Measurements from ENCODE around the gene MAP4K1.

MAP4K1 gene

GRCh38 chr19:38549061-38549460, 68.7 kb downstream of the MAP4K1 start:
- no peak overlapping the region for H3K9ac ChIP-seq (ENCODE audit: low read depth in 1 of 2, low read length in 2 of 2)
- H3K27me3 ChIP-seq (ENCODE audit: control insufficient read depth in 2 of 2, insufficient read depth in 2 of 2, low read length in 2 of 2): peaks cover 0 to 4% of the 10 kb centered on the region in 2 donors
- H3K36me3 ChIP-seq (ENCODE audit: control insufficient read depth in 2 of 2, insufficient read depth in 2 of 2, low read length in 2 of 2): no peaks in the 10 kb centered on the region
- no peaks in the 10 kb centered on the region for H3K9me3 ChIP-seq (ENCODE audit: control insufficient read depth in 2 of 2, low read length in 2 of 2)
- H3K4me1 ChIP-seq (ENCODE audit: control insufficient read depth in 2 of 2, insufficient read depth in 2 of 2, low read length in 2 of 2): peaks cover 2 to 6% of the 10 kb centered on the region in 2 donors
- no peak overlapping the region for H3K27ac ChIP-seq (ENCODE audit: low read depth in 2 of 2, low read length in 2 of 2)
- H3K4me3 ChIP-seq (ENCODE audit: low read length in 2 of 2): no peak overlapping the region

GRCh38 chr19:38547421-38547820, 70.3 kb downstream of the MAP4K1 start:
- Histone ChIP-seq H3K4me1 (ENCODE audit: control insufficient read depth in 2 of 2, insufficient read depth in 2 of 2, low read length in 2 of 2) (peaks cover 2 to 8% of the 10 kb centered on the region in 2 donors), H3K9me3 (ENCODE audit: control insufficient read depth in 2 of 2, low read length in 2 of 2) (no peaks in the 10 kb centered on the region), H3K4me3 (ENCODE audit: low read length in 2 of 2) (no peak overlapping the region), H3K36me3 (ENCODE audit: control insufficient read depth in 2 of 2, insufficient read depth in 2 of 2, low read length in 2 of 2) (no peaks in the 10 kb centered on the region), H3K27ac (ENCODE audit: low read depth in 2 of 2, low read length in 2 of 2) (no peak overlapping the region), H3K27me3 (ENCODE audit: control insufficient read depth in 2 of 2, insufficient read depth in 2 of 2, low read length in 2 of 2) (peaks cover 0 to 4% of the 10 kb centered on the region in 2 donors), H3K9ac (ENCODE audit: low read depth in 1 of 2, low read length in 2 of 2) (no peak overlapping the region)

DNA sequence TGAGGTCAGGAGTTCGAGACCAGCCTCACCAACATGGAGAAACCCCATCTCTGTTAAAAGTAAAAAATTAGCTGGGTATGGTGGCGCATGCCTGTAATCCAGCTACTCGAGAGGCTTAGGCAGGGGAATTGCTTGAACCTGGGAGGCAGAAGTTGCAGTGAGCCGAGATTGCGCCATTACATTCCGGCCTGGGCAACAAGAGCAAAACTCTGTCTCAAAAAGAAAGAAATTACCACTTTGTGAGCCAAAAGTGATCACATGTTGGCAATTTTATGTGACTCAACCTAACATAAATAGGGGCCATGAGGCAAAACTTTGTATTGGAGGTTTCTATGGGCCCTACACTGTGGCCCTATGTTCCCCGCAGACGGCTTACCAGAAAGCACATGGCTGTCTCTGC, 72.2 kb downstream of the MAP4K1 start:
- no peaks in the 10 kb centered on the region for H3K27me3 ChIP-seq (ENCODE audit: control insufficient read depth in 2 of 2, insufficient read depth in 2 of 2, low read length in 2 of 2)
- no peaks in the 10 kb centered on the region for H3K36me3 ChIP-seq (ENCODE audit: control insufficient read depth in 2 of 2, insufficient read depth in 2 of 2, low read length in 2 of 2)
- H3K4me3 ChIP-seq (ENCODE audit: low read length in 2 of 2): no peak overlapping the region
- no peak overlapping the region for H3K27ac ChIP-seq (ENCODE audit: low read depth in 2 of 2, low read length in 2 of 2)
- H3K9me3 ChIP-seq (ENCODE audit: control insufficient read depth in 2 of 2, low read length in 2 of 2): no peaks in the 10 kb centered on the region
- H3K4me1 ChIP-seq (ENCODE audit: control insufficient read depth in 2 of 2, insufficient read depth in 2 of 2, low read length in 2 of 2): peaks cover 2 to 8% of the 10 kb centered on the region in 2 donors
- H3K9ac ChIP-seq (ENCODE audit: low read depth in 1 of 2, low read length in 2 of 2): no peak overlapping the region

DNA sequence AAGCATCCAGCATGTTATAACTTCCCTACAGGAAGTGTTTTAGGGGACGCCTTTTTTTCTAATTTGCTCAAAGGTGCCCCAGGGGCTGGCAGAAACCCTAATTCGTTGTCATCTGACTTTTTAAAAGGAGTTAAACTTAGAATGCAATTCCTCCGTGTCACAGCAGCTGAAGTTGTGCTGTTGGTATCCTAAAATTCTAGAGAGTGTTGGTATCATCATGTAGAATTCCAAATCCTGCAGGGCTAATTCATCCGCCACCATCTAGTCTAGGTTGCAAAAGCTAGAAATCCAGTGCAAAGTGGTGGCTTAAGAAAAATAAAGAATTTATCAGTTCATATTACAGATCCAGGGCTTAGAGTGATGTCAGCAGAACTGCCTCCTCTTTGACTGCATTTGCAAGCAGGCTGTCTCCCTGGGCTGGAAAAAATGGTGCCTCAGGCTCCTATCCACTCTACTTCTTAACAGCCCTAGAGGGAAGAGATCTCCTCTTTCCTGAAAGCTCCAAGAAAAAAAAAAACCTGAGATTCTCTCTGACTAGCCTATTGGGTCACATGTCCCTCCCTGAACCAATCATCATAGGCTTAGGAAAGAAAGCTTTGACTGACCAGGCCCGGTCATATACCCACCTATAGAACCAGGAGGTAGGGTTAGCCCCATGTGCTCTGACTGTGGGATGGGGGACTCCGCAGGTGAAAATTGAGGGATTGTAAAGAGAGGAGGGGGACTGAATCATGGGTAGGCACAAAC, 73.0 kb downstream of the MAP4K1 start:
- Histone ChIP-seq H3K27ac (ENCODE audit: low read depth in 2 of 2, low read length in 2 of 2) (no peak overlapping the region), H3K9ac (ENCODE audit: low read depth in 1 of 2, low read length in 2 of 2) (no peak overlapping the region), H3K4me1 (ENCODE audit: control insufficient read depth in 2 of 2, insufficient read depth in 2 of 2, low read length in 2 of 2) (peaks cover 2 to 8% of the 10 kb centered on the region in 2 donors), H3K27me3 (ENCODE audit: control insufficient read depth in 2 of 2, insufficient read depth in 2 of 2, low read length in 2 of 2) (no peaks in the 10 kb centered on the region), H3K4me3 (ENCODE audit: low read length in 2 of 2) (peak overlapping the region in 1 of 2 donors; percentile 58), H3K36me3 (ENCODE audit: control insufficient read depth in 2 of 2, insufficient read depth in 2 of 2, low read length in 2 of 2) (no peaks in the 10 kb centered on the region), H3K9me3 (ENCODE audit: control insufficient read depth in 2 of 2, low read length in 2 of 2) (no peaks in the 10 kb centered on the region)

DNA sequence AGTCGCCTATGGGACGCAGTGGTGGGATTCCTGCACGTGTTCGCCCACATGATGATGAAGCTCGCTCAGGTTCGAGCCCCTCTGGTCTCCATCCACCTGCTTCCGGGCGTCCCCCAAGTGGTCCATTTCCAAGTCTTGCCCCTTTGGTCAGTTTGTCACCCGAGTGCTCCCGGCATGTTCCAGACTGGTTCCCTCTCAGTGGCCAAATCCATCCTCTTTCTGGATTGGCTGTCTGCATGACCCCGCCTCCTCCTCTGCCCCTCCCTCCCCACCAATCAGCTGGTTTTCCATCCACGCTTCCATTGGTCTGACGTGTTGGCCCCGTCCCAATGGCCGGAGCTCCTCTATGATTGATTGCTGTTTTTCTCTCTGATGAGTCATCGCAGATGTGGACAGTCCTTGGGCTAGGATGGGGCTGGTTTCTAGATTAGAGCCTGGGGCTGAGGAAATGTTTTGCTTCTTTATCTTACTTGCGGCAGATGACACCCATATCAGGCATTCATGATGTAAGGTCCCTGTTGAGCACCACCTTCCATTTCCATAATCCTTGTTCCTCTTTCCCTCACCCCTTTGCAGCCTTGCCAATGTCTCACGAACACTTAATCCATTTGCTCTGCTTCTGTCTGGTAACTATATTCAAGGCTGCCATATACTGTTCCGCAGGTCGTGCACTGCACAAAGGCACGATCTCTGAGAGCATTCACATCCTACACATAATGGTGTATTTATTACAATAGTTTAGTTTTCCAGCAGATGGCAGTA, 73.8 kb downstream of the MAP4K1 start:
- Histone ChIP-seq H3K4me1 (ENCODE audit: control insufficient read depth in 2 of 2, insufficient read depth in 2 of 2, low read length in 2 of 2) (peaks cover 2 to 8% of the 10 kb centered on the region in 2 donors), H3K4me3 (ENCODE audit: low read length in 2 of 2) (peak overlapping the region in 1 of 2 donors; percentile 58), H3K36me3 (ENCODE audit: control insufficient read depth in 2 of 2, insufficient read depth in 2 of 2, low read length in 2 of 2) (no peaks in the 10 kb centered on the region), H3K9me3 (ENCODE audit: control insufficient read depth in 2 of 2, low read length in 2 of 2) (no peaks in the 10 kb centered on the region), H3K27ac (ENCODE audit: low read depth in 2 of 2, low read length in 2 of 2) (no peak overlapping the region), H3K27me3 (ENCODE audit: control insufficient read depth in 2 of 2, insufficient read depth in 2 of 2, low read length in 2 of 2) (no peaks in the 10 kb centered on the region), H3K9ac (ENCODE audit: low read depth in 1 of 2, low read length in 2 of 2) (no peak overlapping the region)

- Histone ChIP-seq H3K27me3 (ENCODE audit: control insufficient read depth in 2 of 2, insufficient read depth in 2 of 2, low read length in 2 of 2) (no peaks in the 10 kb centered on the region), H3K9ac (ENCODE audit: low read depth in 1 of 2, low read length in 2 of 2) (no peak overlapping the region), H3K27ac (ENCODE audit: low read depth in 2 of 2, low read length in 2 of 2) (no peak overlapping the region), H3K4me1 (ENCODE audit: control insufficient read depth in 2 of 2, insufficient read depth in 2 of 2, low read length in 2 of 2) (peaks cover 2 to 8% of the 10 kb centered on the region in 2 donors), H3K9me3 (ENCODE audit: control insufficient read depth in 2 of 2, low read length in 2 of 2) (no peaks in the 10 kb centered on the region), H3K4me3 (ENCODE audit: low read length in 2 of 2) (no peak overlapping the region), H3K36me3 (ENCODE audit: control insufficient read depth in 2 of 2, insufficient read depth in 2 of 2, low read length in 2 of 2) (no peaks in the 10 kb centered on the region)
These were observed 74.4 kb downstream of the MAP4K1 start for GRCh38 chr19:38543286-38543806.

DNA sequence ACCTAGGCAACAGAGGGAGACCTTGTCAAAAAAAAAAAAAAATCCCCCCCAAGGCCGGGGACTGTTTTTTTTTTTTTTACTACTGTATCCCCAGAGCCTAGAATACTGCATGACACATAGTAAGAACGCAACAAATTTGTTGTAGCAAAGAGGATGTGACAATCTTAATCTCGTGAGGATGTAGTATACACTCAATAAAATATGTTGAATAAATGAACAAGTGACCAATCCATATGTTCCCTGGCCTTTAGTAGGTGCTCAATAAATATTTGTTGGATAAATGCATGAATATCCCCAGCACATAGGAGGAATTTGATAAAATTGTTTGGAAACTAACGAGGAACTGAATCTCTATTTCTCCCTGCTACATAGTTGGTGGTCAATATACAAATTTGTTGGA, 75.7 kb downstream of the MAP4K1 start:
- peaks cover 2 to 11% of the 10 kb centered on the region in 2 donors for H3K4me1 ChIP-seq (ENCODE audit: control insufficient read depth in 2 of 2, insufficient read depth in 2 of 2, low read length in 2 of 2)
- H3K4me3 ChIP-seq (ENCODE audit: low read length in 2 of 2): no peak overlapping the region
- no peak overlapping the region for H3K9ac ChIP-seq (ENCODE audit: low read depth in 1 of 2, low read length in 2 of 2)
- no peaks in the 10 kb centered on the region for H3K27me3 ChIP-seq (ENCODE audit: control insufficient read depth in 2 of 2, insufficient read depth in 2 of 2, low read length in 2 of 2)
- H3K36me3 ChIP-seq (ENCODE audit: control insufficient read depth in 2 of 2, insufficient read depth in 2 of 2, low read length in 2 of 2): no peaks in the 10 kb centered on the region
- no peak overlapping the region for H3K27ac ChIP-seq (ENCODE audit: low read depth in 2 of 2, low read length in 2 of 2)
- H3K9me3 ChIP-seq (ENCODE audit: control insufficient read depth in 2 of 2, low read length in 2 of 2): no peaks in the 10 kb centered on the region

DNA sequence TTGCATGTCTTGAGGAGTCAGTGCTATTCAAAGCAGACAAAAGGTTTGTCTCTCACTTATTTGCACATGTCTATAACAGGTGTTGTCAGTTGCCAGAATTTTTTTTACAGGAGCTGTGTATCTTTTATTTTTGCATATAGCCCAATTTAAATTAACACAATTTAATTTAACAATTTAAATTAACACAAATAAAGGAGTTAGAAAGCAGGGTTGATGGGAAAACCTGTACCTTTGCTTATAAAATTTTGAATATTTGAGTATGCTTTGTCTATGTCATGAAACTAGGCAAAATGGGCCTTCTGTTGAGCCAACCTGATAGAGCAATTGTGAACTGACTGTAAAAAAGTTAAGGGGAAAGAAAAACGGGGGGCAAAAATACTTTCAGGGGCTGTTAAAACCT, 78.0 kb downstream of the MAP4K1 start:
- H3K4me3 ChIP-seq (ENCODE audit: low read length in 2 of 2): no peak overlapping the region
- H3K36me3 ChIP-seq (ENCODE audit: control insufficient read depth in 2 of 2, insufficient read depth in 2 of 2, low read length in 2 of 2): no peaks in the 10 kb centered on the region
- peaks cover under 1 to 5% of the 10 kb centered on the region in 2 donors for H3K9me3 ChIP-seq (ENCODE audit: control insufficient read depth in 2 of 2, low read length in 2 of 2)
- peaks cover 2 to 11% of the 10 kb centered on the region in 2 donors for H3K4me1 ChIP-seq (ENCODE audit: control insufficient read depth in 2 of 2, insufficient read depth in 2 of 2, low read length in 2 of 2)
- no peak overlapping the region for H3K9ac ChIP-seq (ENCODE audit: low read depth in 1 of 2, low read length in 2 of 2)
- no peak overlapping the region for H3K27ac ChIP-seq (ENCODE audit: low read depth in 2 of 2, low read length in 2 of 2)
- H3K27me3 ChIP-seq (ENCODE audit: control insufficient read depth in 2 of 2, insufficient read depth in 2 of 2, low read length in 2 of 2): no peaks in the 10 kb centered on the region

GRCh38 chr19:38538793-38539528, 78.8 kb downstream of the MAP4K1 start:
- no peak overlapping the region for H3K4me3 ChIP-seq (ENCODE audit: low read length in 2 of 2)
- peak overlapping the region in 1 of 2 donors; percentile 3 for H3K27ac ChIP-seq (ENCODE audit: low read depth in 2 of 2, low read length in 2 of 2)
- H3K9ac ChIP-seq (ENCODE audit: low read depth in 1 of 2, low read length in 2 of 2): no peak overlapping the region
- peaks cover 0 to 3% of the 10 kb centered on the region in 2 donors for H3K4me1 ChIP-seq (ENCODE audit: control insufficient read depth in 2 of 2, insufficient read depth in 2 of 2, low read length in 2 of 2)
- peaks cover 2 to 5% of the 10 kb centered on the region in 2 donors for H3K9me3 ChIP-seq (ENCODE audit: control insufficient read depth in 2 of 2, low read length in 2 of 2)
- H3K36me3 ChIP-seq (ENCODE audit: control insufficient read depth in 2 of 2, insufficient read depth in 2 of 2, low read length in 2 of 2): no peaks in the 10 kb centered on the region
- no peaks in the 10 kb centered on the region for H3K27me3 ChIP-seq (ENCODE audit: control insufficient read depth in 2 of 2, insufficient read depth in 2 of 2, low read length in 2 of 2)
